Superior temporal gyrus (tissue), 1 donor: Measurements from ENCODE around the gene KANSL2.
"Not testable (repeated sequence)": the region's sequence is repeated elsewhere in the genome, so short reads cannot be mapped to it uniquely, and the experiment has no call there.

Source experiments
- DNase-seq: peaks from one replicate; pipeline ENCODE4 v3.0.0-alpha.2; 2016; ENCODE audit errors: extremely low spot score

Gene KANSL2

GRCh38 chr12:48683534-48683933 lies 1.5 kb upstream of the KANSL2 start:
- no peak for DNase-seq

- DNase-seq = no peak
These were observed 889 bp upstream of the KANSL2 start for GRCh38 chr12:48682927-48683326.

GRCh38 chr12:48682533-48682905 lies 481 bp upstream of the KANSL2 start:
- DNase-seq = not testable (repeated sequence)

GRCh38 chr12:48681399-48681709 lies 684 bp downstream of the KANSL2 start:
- DNase-seq = peak; percentile 29

- DNase-seq = no peak
These were observed 1.2 kb downstream of the KANSL2 start for GRCh38 chr12:48680861-48681260.

- no peak for DNase-seq
These were observed 3.4 kb downstream of the KANSL2 start for GRCh38 chr12:48678551-48679185.

- no peak for DNase-seq
These were observed 10.7 kb downstream of the KANSL2 start for GRCh38 chr12:48671231-48671856.

- DNase-seq = no peak
These were observed 13.0 kb downstream of the KANSL2 start for GRCh38 chr12:48668996-48669395.

- DNase-seq = no peak
These were observed 22.2 kb downstream of the KANSL2 start for GRCh38 chr12:48659863-48660262.

- no peak for DNase-seq
These were observed 30.4 kb downstream of the KANSL2 start for GRCh38 chr12:48651681-48652080.

GRCh38 chr12:48645354-48645753 lies 36.7 kb downstream of the KANSL2 start:
- DNase-seq = not testable (repeated sequence)

GRCh38 chr12:48643011-48643410 lies 39.0 kb downstream of the KANSL2 start:
- DNase-seq = no peak

GRCh38 chr12:48641752-48642555 lies 40.1 kb downstream of the KANSL2 start:
- not testable (repeated sequence) for DNase-seq

- no peak for DNase-seq
These were observed 41.2 kb downstream of the KANSL2 start for GRCh38 chr12:48640854-48641253.

- no peak for DNase-seq
These were observed 41.6 kb downstream of the KANSL2 start for GRCh38 chr12:48640428-48640827.

GRCh38 chr12:48631071-48631470 lies 51.0 kb downstream of the KANSL2 start:
- no peak for DNase-seq

GRCh38 chr12:48630346-48630745 lies 51.7 kb downstream of the KANSL2 start:
- no peak for DNase-seq

GRCh38 chr12:48629541-48629940 lies 52.5 kb downstream of the KANSL2 start:
- no peak for DNase-seq

GRCh38 chr12:48627556-48627955 lies 54.5 kb downstream of the KANSL2 start:
- no peak for DNase-seq

- DNase-seq = not testable (repeated sequence)
These were observed 59.0 kb downstream of the KANSL2 start for GRCh38 chr12:48622997-48623396.

- peak; percentile 93 for DNase-seq
These were observed 63.5 kb downstream of the KANSL2 start for GRCh38 chr12:48618541-48618940.

GRCh38 chr12:48615681-48616080 lies 66.4 kb downstream of the KANSL2 start:
- DNase-seq = no peak

GRCh38 chr12:48613321-48613720 lies 68.7 kb downstream of the KANSL2 start:
- DNase-seq = no peak
